ENCODE results near the gene SPINK1. TPM values are rescaled to one million over a fixed set of nuclear protein-coding genes. Genes with fewer than 3 reads are reported as not detected.
A peak's percentile ranks its signal among the peaks of the same experiment; 100 is the strongest.

Gene SPINK1
- total and polyA plus RNA-seq, 2 donors (not counting 1 experiment from before 2014, with no cell fraction given) = not detected

DNA sequence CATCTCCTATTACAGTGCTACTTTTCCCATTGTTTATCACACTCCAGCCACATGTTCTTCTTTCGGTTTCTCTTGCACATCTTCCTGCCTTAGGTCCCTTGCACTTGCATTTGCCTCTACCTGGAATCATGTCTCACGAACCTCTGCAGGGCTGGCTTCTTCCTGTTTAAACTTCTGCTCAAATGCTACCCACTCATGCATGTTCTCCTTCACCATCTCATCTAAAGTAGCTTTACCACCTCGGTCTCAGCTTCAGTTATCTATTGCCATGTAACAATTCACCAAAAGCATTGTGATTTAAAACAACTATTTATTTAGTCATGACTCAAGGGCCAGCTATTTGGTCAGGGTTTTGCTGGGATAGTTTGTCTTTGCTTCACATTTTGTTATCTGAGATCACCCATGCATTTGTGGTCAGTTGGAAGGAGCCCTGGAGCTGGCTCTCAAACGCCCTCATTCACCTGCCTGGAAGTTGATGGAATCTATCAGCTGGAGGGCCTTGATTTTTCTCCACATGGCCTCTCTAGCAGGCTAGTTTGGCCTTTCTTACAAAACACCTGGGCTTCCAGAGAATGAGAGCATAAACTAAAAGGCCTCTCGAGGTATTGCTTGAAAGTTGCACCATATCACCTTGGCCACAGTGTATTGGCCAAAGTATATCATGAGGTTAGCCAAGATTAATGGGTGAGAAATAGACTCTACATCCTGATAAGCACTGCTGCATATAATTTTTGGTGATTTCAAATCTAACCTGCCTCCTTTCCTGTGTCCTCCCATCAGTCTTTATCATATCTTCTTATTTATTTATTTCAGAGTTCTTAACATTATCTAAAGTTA is 21.4 kb downstream of the SPINK1 start:
- Histone ChIP-seq H3K79me2 (ENCODE audit: control insufficient read depth, insufficient read depth, low read length) (no peaks in the 10 kb centered on the region), H3K9me3 (ENCODE audit: control insufficient read depth, insufficient read depth, low read depth, low read length) (no peaks in the 10 kb centered on the region), H3K36me3 (ENCODE audit: control insufficient read depth, insufficient read depth, low read length) (no peaks in the 10 kb centered on the region), H3K4me1 (ENCODE audit: control insufficient read depth, extremely low read depth, insufficient read depth, low read length) (no peaks in the 10 kb centered on the region), H3K4me3 (replicated peaks in 1 of 4; ENCODE audit: control extremely low read depth in 1 of 4, insufficient read depth in 1 of 4, low read depth in 3 of 4, low read length in 4 of 4) (no peak overlapping the region), H3K4me2 (ENCODE audit: extremely low read depth, insufficient read depth, low read length) (no peak overlapping the region), H3K9ac (ENCODE audit: insufficient read depth, low read length) (no peak overlapping the region), H3K27ac (ENCODE audit: insufficient read depth, low read length) (no peak overlapping the region), H3K27me3 (ENCODE audit: control insufficient read depth, insufficient read depth, low read length) (no peaks in the 10 kb centered on the region), H4K20me1 (ENCODE audit: control insufficient read depth, extremely low read depth, insufficient read depth, low read length) (no peaks in the 10 kb centered on the region), H2AFZ (ENCODE audit: low read length) (no peak overlapping the region)
- no peak for TF ChIP-seq EZH2 (IDR thresholded peaks at IDR 0.05; ENCODE audit: low read length, missing control alignments)
- TF ChIP-seq, protein P1, sequence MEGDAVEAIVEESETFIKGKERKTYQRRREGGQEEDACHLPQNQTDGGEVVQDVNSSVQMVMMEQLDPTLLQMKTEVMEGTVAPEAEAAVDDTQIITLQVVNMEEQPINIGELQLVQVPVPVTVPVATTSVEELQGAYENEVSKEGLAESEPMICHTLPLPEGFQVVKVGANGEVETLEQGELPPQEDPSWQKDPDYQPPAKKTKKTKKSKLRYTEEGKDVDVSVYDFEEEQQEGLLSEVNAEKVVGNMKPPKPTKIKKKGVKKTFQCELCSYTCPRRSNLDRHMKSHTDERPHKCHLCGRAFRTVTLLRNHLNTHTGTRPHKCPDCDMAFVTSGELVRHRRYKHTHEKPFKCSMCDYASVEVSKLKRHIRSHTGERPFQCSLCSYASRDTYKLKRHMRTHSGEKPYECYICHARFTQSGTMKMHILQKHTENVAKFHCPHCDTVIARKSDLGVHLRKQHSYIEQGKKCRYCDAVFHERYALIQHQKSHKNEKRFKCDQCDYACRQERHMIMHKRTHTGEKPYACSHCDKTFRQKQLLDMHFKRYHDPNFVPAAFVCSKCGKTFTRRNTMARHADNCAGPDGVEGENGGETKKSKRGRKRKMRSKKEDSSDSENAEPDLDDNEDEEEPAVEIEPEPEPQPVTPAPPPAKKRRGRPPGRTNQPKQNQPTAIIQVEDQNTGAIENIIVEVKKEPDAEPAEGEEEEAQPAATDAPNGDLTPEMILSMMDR (conservative IDR thresholded peaks at IDR 0.05 in 1 of 2, IDR thresholded peaks at IDR 0.05 in 1 of 2; ENCODE audit: low read depth in 1 of 2, low read length in 2 of 2) = no peak
- peak in 1 of 2 donors; percentile 70 for DNase-seq (ENCODE audit: low read depth in 2 of 2)

- H4K20me1 ChIP-seq (ENCODE audit: control insufficient read depth, extremely low read depth, insufficient read depth, low read length) = no peaks in the 10 kb centered on the region
- no peaks in the 10 kb centered on the region for H3K27me3 ChIP-seq (ENCODE audit: control insufficient read depth, insufficient read depth, low read length)
- no peaks in the 10 kb centered on the region for H3K36me3 ChIP-seq (ENCODE audit: control insufficient read depth, insufficient read depth, low read length)
- no peaks in the 10 kb centered on the region for H3K4me1 ChIP-seq (ENCODE audit: control insufficient read depth, extremely low read depth, insufficient read depth, low read length)
- no peak overlapping the region for H3K4me2 ChIP-seq (ENCODE audit: extremely low read depth, insufficient read depth, low read length)
- no peak overlapping the region for H3K27ac ChIP-seq (ENCODE audit: insufficient read depth, low read length)
- H3K9ac ChIP-seq (ENCODE audit: insufficient read depth, low read length) = no peak overlapping the region
- H3K79me2 ChIP-seq (ENCODE audit: control insufficient read depth, insufficient read depth, low read length) = no peaks in the 10 kb centered on the region
- no peaks in the 10 kb centered on the region for H3K9me3 ChIP-seq (ENCODE audit: control insufficient read depth, insufficient read depth, low read depth, low read length)
- no peak overlapping the region for H2AFZ ChIP-seq (ENCODE audit: low read length)
- DNase-seq (ENCODE audit: low read depth in 2 of 2) = peak in 1 of 2 donors; percentile 53
- no peak overlapping the region for H3K4me3 ChIP-seq (replicated peaks in 1 of 4; ENCODE audit: control extremely low read depth in 1 of 4, insufficient read depth in 1 of 4, low read depth in 3 of 4, low read length in 4 of 4)
- TF ChIP-seq, protein P1 (conservative IDR thresholded peaks at IDR 0.05 in 1 of 2, IDR thresholded peaks at IDR 0.05 in 1 of 2; ENCODE audit: low read depth in 1 of 2, low read length in 2 of 2) = no peak
- no peak for TF ChIP-seq EZH2 (IDR thresholded peaks at IDR 0.05; ENCODE audit: low read length, missing control alignments)
Measured at GRCh38 chr5:147805030-147805454, 26.4 kb downstream of the SPINK1 start.

- Histone ChIP-seq H3K27ac (ENCODE audit: insufficient read depth, low read length) (no peak overlapping the region), H4K20me1 (ENCODE audit: control insufficient read depth, extremely low read depth, insufficient read depth, low read length) (no peaks in the 10 kb centered on the region), H3K79me2 (ENCODE audit: control insufficient read depth, insufficient read depth, low read length) (no peaks in the 10 kb centered on the region), H3K27me3 (ENCODE audit: control insufficient read depth, insufficient read depth, low read length) (no peaks in the 10 kb centered on the region), H3K4me2 (ENCODE audit: extremely low read depth, insufficient read depth, low read length) (no peak overlapping the region), H3K36me3 (ENCODE audit: control insufficient read depth, insufficient read depth, low read length) (no peaks in the 10 kb centered on the region), H3K9me3 (ENCODE audit: control insufficient read depth, insufficient read depth, low read depth, low read length) (no peaks in the 10 kb centered on the region), H2AFZ (ENCODE audit: low read length) (no peak overlapping the region), H3K9ac (ENCODE audit: insufficient read depth, low read length) (no peak overlapping the region), H3K4me3 (replicated peaks in 1 of 4; ENCODE audit: control extremely low read depth in 1 of 4, insufficient read depth in 1 of 4, low read depth in 3 of 4, low read length in 4 of 4) (no peak overlapping the region), H3K4me1 (ENCODE audit: control insufficient read depth, extremely low read depth, insufficient read depth, low read length) (no peaks in the 10 kb centered on the region)
- DNase-seq (ENCODE audit: low read depth in 2 of 2) = peak in 1 of 2 donors; percentile 16
- TF ChIP-seq, protein P1 (conservative IDR thresholded peaks at IDR 0.05 in 1 of 2, IDR thresholded peaks at IDR 0.05 in 1 of 2; ENCODE audit: low read depth in 1 of 2, low read length in 2 of 2) = no peak
- TF ChIP-seq EZH2 (IDR thresholded peaks at IDR 0.05; ENCODE audit: low read length, missing control alignments) = no peak
Measured at GRCh38 chr5:147804334-147804733, 27.1 kb downstream of the SPINK1 start.

Measured in fibroblast of lung (primary cell).